GM10266 (cell line): ENCODE measurements around the gene C4orf17.

Experiments used
- DNase-seq: peaks from one replicate; pipeline ENCODE4 v3.0.0; 2012; ENCODE audit errors: extremely low spot score
- CTCF ChIP-seq: IDR thresholded peaks from 2 replicates; pipeline ENCODE4 v1.5.1; 2012; ENCODE audit warnings: mild to moderate bottlenecking, low read depth; ENCODE audit not compliant: control insufficient read depth, insufficient read depth; ENCODE audit errors: missing control alignments

Gene C4orf17

GRCh38 chr4:99573735-99574368, 63.0 kb downstream of the C4orf17 start:
- no peak for TF ChIP-seq CTCF
- DNase-seq = no peak

DNA sequence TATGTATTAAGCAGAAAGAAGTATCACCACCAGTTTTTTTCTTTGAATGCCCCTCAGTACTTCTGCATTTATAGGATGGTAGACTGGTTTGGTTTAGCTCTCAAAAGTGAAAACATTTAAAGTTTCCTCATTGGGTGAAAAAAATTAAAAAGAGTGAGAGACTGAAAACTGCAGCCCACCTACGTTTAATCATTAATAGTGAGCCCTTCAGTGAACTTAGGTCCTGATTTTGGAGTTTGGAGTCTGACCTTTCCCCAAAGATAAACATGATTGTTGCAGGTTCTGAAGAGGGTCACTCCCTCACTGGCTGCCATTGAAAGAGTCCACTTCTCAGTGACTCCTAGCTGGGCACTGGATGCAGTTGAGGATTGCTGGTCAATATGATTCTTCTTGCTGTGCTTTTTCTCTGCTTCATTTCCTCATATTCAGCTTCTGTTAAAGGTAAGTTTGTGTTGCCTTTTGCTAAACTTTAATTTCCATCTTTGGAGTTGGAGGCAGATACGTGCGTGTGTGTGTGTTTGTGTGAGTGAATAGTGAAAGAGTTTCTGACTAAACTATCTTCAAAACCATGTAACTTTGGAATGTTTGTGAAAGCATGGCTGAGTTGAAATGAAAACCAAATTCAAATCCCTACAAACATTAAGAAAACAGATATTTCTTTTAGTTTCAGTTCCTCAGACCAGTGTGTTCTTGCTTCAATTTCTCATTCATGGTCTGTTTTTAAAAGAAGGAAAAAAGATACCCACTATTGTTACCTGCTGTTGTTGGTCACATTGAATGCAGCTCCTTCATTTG, 63.9 kb downstream of the C4orf17 start, which contains the start of gene MTTP:
MTTP (plus strand) TSS at position 295 of the 795 bp plus-strand sequence; CDS start at position 381, 86 bp downstream.
- peak; percentile 2 for DNase-seq
- no peak for TF ChIP-seq CTCF

GRCh38 chr4:99578714-99579113, 67.9 kb downstream of the C4orf17 start:
- TF ChIP-seq CTCF = no peak
- no peak for DNase-seq

DNA sequence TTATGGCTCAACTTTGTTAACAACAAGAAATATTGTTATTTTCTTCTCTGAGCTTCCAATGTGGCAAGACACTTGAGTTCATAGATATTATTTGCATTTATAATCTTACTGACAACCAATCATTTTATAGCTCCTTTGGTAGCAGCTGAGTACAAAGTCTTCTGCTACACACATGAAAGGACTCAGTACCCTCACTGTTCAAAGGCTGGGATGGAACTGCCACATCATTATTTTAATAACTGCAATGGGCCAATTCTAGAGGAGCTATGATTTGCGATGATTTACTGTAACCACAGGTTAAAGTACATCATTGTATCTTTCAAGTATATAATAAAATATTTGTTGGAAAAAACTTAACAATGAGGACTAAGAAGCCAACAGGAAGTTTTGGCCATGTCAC, 74.7 kb downstream of the C4orf17 start:
- DNase-seq = no peak
- TF ChIP-seq CTCF = no peak

DNA sequence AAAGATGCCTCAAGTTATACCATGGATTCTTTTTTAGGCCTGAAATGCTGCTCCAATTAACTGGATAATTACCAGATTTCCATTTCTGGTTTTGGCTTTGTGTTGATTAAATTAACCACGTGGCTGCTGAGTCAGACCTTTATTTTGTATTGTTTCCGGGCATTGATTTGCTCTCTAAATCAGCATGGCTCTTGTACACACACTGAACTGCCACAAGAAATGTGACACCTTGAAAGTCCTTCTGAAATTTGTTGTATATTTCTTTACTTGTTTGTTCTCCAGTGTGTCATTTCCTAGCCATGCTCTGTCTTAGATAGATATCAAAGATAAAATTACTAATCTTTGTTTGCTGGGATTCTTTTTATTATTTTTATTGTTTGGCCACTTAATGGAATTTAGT, 75.5 kb downstream of the C4orf17 start:
- TF ChIP-seq CTCF = no peak
- no peak for DNase-seq

- TF ChIP-seq CTCF = no peak
- DNase-seq = no peak
These were observed 76.0 kb downstream of the C4orf17 start for GRCh38 chr4:99586797-99587196.

DNA sequence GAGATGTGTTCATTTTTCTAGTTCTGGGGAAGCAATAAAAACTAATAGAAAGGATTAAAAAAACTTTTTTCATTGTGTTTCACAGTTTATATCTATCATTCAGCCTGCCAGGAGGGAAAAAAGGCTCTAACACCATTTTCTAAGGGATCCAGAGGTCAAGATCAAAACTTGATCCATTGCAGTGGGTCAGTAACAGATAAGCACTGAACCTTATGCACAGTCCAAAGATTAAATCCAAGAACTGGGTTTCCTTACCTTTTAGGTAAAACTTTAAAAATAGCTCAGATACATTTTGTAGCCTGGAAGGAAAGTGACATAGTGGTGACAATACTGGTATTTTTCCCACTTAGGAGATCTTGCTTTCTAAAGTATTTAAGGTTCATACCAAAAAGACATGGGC, 76.5 kb downstream of the C4orf17 start:
- DNase-seq = no peak
- TF ChIP-seq CTCF = no peak
